ENCODE results near the gene TSR3. TPM values are rescaled to one million over a fixed set of nuclear protein-coding genes. Genes with fewer than 3 reads are reported as not detected.
A peak's percentile ranks its signal among the peaks of the same experiment; 100 is the strongest.

TSR3 gene
- total and polyA plus RNA-seq, 2 donors (not counting 1 experiment from before 2014, with no cell fraction given), result 35.7 to 43.7 TPM

DNA sequence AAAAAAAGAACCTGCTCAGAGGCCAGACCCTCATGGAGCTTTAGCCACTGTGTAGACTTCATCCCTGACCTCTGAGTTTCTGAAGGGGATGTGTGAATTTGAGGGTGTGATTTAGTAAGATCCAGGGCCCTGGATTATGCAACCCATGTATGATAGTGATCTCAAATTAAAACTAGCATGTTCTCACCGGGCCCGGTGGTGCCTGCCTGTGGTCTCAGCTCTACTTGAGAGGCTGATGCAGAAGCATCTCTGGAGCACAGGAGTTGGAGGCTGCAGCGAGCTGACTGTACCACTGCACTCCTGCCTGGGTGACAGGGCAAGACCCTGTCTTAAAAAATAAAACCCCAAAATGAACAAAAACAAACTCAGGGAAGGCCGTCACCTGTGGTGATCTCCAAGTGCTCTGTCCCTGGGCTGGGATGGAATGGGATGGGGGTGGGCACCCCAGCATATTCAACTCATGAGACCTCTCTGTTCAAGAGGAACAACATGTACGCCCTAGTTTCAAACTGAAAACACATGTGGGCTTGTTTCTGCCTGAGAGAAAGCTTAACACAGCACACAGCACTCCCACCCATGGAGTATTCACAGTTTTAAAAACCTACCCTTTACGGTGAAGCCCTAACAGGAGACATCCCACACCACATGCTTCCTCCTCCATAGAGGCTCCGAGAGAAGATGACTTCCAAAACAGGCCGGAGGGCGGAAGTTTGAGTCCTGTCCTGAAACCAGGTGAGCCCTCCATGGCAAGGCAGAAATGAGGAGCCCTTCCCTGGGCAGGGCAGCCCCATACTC, 30.1 kb upstream of the TSR3 start:
- Histone ChIP-seq H3K4me1 (ENCODE audit: control insufficient read depth in 2 of 2, insufficient read depth in 2 of 2, low read length in 2 of 2) (peaks cover 10 to 14% of the 10 kb centered on the region in 2 donors), H3K36me3 (replicated peaks in 1 of 2; ENCODE audit: control extremely low read depth in 1 of 2, control insufficient read depth in 1 of 2, extremely low read depth in 1 of 2, insufficient read depth in 2 of 2, low read length in 1 of 2) (peaks cover 0 to 34% of the 10 kb centered on the region in 2 experiments), H3K27me3 (replicated peaks in 1 of 4; ENCODE audit: control extremely low read depth in 1 of 4, control insufficient read depth in 3 of 4, insufficient read depth in 4 of 4, low read length in 3 of 4) (no peaks in the 10 kb centered on the region), H3K9me3 (ENCODE audit: control extremely low read depth in 1 of 3, control insufficient read depth in 2 of 3, insufficient read depth in 1 of 3, low read length in 2 of 3) (no peaks in the 10 kb centered on the region), H3K9ac (ENCODE audit: low read length) (no peak overlapping the region), H2AFZ (ENCODE audit: insufficient read depth, low read depth, low read length, poor library complexity, severe bottlenecking) (no peak overlapping the region), H3K79me2 (ENCODE audit: control insufficient read depth, insufficient read depth, low read length) (peaks cover 64% of the 10 kb centered on the region), H4K20me1 (ENCODE audit: control insufficient read depth, insufficient read depth, low read length, poor library complexity, severe bottlenecking) (peaks cover 93% of the 10 kb centered on the region), H3K27ac (ENCODE audit: low read length in 2 of 2) (no peak overlapping the region), H3K4me3 (ENCODE audit: control extremely low read depth in 1 of 5, extremely low read depth in 1 of 5, insufficient read depth in 1 of 5, low read depth in 2 of 5, low read length in 4 of 5) (no peak overlapping the region), H3K4me2 (replicated peaks; ENCODE audit: low read depth, low read length, poor library complexity, severe bottlenecking) (no peak overlapping the region)
- no peak overlapping the region for H3K27ac Mint-ChIP-seq
- H3K9me3 Mint-ChIP-seq (ENCODE audit: insufficient read depth), result no peaks in the 10 kb centered on the region
- 95% methylated on average over 8 of the region's 9 CpGs for WGBS (ENCODE audit: insufficient coverage)
- ChIA-PET POLR2A (no interaction called here), CTCF (no interaction called here)
- TF ChIP-seq, protein P1, sequence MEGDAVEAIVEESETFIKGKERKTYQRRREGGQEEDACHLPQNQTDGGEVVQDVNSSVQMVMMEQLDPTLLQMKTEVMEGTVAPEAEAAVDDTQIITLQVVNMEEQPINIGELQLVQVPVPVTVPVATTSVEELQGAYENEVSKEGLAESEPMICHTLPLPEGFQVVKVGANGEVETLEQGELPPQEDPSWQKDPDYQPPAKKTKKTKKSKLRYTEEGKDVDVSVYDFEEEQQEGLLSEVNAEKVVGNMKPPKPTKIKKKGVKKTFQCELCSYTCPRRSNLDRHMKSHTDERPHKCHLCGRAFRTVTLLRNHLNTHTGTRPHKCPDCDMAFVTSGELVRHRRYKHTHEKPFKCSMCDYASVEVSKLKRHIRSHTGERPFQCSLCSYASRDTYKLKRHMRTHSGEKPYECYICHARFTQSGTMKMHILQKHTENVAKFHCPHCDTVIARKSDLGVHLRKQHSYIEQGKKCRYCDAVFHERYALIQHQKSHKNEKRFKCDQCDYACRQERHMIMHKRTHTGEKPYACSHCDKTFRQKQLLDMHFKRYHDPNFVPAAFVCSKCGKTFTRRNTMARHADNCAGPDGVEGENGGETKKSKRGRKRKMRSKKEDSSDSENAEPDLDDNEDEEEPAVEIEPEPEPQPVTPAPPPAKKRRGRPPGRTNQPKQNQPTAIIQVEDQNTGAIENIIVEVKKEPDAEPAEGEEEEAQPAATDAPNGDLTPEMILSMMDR (IDR thresholded peaks at IDR 0.05), result no peak
- no peak for TF ChIP-seq EZH2 (IDR thresholded peaks at IDR 0.05; ENCODE audit: borderline replicate concordance, insufficient read depth, low read depth, low read length, poor library complexity, severe bottlenecking)
- H3K27me3 Mint-ChIP-seq, result no peaks in the 10 kb centered on the region
- H3K4me3 Mint-ChIP-seq, result no peak overlapping the region
- ATAC-seq (ENCODE audit: low read depth) (no peak), DNase-seq (no peak)
- intact Hi-C loops (cut with micrococcal nuclease), result no loop called here
- peaks cover 15% of the 10 kb centered on the region for H3K4me1 Mint-ChIP-seq

DNA sequence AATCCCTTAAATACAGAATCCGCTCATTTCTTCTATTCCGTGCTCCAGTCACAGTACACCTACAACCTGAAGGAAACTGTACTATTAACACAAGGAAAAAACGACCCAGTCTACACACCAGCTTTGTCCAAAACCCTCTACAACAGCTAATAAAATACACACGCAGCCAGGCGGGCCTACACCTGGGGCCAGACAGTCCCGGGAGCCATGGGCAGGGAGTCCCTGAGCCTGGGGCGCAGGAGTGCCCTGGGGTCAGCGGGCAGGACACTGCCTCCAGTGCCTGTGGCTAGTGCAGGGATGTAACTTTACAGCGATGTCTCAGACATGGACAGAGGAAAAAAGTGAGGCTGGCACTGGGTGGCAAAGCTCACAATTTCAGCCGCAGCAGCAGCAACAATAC, 28.5 kb upstream of the TSR3 start:
- intact Hi-C loops (cut with micrococcal nuclease), result no loop called here

More for the DNA sequence above, 28.5 kb upstream of the TSR3 start:
- Histone ChIP-seq H2AFZ (ENCODE audit: insufficient read depth, low read depth, low read length, poor library complexity, severe bottlenecking) (no peak overlapping the region), H3K4me3 (ENCODE audit: control extremely low read depth in 1 of 5, extremely low read depth in 1 of 5, insufficient read depth in 1 of 5, low read depth in 2 of 5, low read length in 4 of 5) (peak overlapping the region in 2 of 5 experiments; percentile 40 to 48), H3K4me2 (replicated peaks; ENCODE audit: low read depth, low read length, poor library complexity, severe bottlenecking) (peak overlapping the region; percentile 92), H3K4me1 (ENCODE audit: control insufficient read depth in 2 of 2, insufficient read depth in 2 of 2, low read length in 2 of 2) (peaks cover 10 to 14% of the 10 kb centered on the region in 2 donors), H3K27ac (ENCODE audit: low read length in 2 of 2) (no peak overlapping the region), H4K20me1 (ENCODE audit: control insufficient read depth, insufficient read depth, low read length, poor library complexity, severe bottlenecking) (peaks cover 93% of the 10 kb centered on the region), H3K27me3 (replicated peaks in 1 of 4; ENCODE audit: control extremely low read depth in 1 of 4, control insufficient read depth in 3 of 4, insufficient read depth in 4 of 4, low read length in 3 of 4) (no peaks in the 10 kb centered on the region), H3K9ac (ENCODE audit: low read length) (peak overlapping the region; percentile 39), H3K79me2 (ENCODE audit: control insufficient read depth, insufficient read depth, low read length) (peaks cover 57% of the 10 kb centered on the region), H3K36me3 (replicated peaks in 1 of 2; ENCODE audit: control extremely low read depth in 1 of 2, control insufficient read depth in 1 of 2, extremely low read depth in 1 of 2, insufficient read depth in 2 of 2, low read length in 1 of 2) (peaks cover 0 to 46% of the 10 kb centered on the region in 2 experiments), H3K9me3 (ENCODE audit: control extremely low read depth in 1 of 3, control insufficient read depth in 2 of 3, insufficient read depth in 1 of 3, low read length in 2 of 3) (no peaks in the 10 kb centered on the region)
- H3K4me3 Mint-ChIP-seq, result peak overlapping the region; percentile 81
- ATAC-seq (ENCODE audit: low read depth), result no peak
- no peak for DNase-seq
- ChIA-PET CTCF (interaction anchor here (1.0 to 3.1 kb wide), 2 partner anchors 9 to 16 kb away, joined by 3 to 17 read pairs; no protein-coding TSS in a partner anchor), POLR2A (interaction anchor here (1.5 kb wide), 1 partner anchor 41 kb away, joined by 8 read pairs; the partner anchor contains the start of gene UQCC4)
- H3K4me1 Mint-ChIP-seq, result peaks cover 15% of the 10 kb centered on the region
- no peaks in the 10 kb centered on the region for H3K9me3 Mint-ChIP-seq (ENCODE audit: insufficient read depth)
- H3K27me3 Mint-ChIP-seq, result no peaks in the 10 kb centered on the region
- no peak for TF ChIP-seq EZH2 (IDR thresholded peaks at IDR 0.05; ENCODE audit: borderline replicate concordance, insufficient read depth, low read depth, low read length, poor library complexity, severe bottlenecking)
- TF ChIP-seq, protein P1 (IDR thresholded peaks at IDR 0.05), result no peak
- H3K27ac Mint-ChIP-seq, result no peak overlapping the region
- WGBS (ENCODE audit: insufficient coverage), result 93% methylated on average over 7 of the region's 10 CpGs

Data from B cell (primary cell).